ENCODE data around the gene E2F3.

Gene E2F3

DNA sequence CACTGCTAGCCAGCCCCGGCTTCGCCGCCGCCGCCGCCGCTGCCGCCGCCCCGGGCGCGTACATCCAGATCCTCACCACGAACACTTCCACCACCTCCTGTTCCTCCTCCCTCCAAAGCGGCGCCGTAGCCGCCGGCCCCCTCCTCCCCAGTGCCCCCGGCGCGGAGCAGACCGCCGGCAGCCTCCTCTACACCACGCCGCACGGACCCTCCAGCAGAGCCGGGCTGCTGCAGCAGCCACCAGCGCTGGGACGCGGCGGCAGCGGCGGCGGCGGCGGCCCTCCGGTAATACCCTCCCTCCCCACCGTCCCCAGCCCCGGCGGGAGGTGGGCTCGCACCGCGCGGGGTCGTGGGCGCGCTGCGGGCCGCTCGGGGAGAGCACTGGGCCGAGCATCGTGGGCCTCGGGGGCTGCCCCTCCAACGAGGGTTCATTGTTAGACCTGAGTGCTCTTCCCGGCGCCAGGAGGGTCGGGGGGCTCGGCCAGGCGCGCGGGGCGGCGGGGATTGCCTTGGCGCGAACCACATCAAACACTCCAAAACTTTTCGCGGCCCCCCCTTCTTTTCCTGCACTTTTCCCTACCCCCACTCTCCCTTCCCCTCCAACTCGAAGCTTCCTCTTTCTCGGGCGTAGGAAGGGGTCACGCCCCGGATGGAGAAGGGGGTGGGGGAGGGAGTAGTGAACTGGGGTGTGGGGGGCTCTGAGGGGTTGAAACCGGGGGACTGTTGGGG lies 827 bp downstream of the E2F3 start:
- DNase-seq (ENCODE audit: low spot score): peak; percentile 70

DNA sequence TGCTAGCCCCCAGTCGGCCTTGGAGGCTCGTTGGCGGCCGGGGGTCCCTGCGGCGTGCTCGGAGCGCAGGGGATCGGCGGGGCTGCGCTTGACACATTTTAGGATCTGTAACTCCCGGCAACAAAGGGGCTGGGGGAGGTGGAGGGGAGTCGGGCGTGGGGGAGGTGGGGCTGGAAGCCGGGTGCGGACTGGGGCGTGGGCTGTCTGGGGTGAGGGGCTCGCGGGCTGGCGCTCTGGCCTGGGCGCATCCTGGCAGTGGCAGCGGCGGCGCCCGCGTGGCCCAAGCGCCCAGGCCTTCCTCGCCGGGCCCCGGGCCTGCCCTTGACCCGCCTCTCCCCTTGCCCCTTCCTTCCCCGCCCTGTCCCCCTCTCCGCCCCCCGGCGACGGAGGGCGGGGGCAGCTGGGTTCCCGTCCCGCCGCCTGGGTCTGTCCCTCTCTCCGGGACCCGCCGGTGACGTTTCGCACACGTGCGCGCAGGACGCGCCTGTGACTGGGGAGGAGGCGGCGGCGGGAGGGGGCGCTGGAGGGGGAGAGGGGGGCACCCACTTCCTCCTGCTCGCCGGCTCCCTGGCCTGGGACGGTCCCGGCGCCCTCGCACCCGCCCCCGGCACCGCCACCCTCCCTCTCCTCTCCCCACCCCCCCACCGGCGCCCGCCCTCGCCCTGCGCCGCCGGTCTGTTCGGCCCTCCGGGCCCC lies 1.5 kb downstream of the E2F3 start:
- peak; percentile 94 for DNase-seq (ENCODE audit: low spot score)

DNA sequence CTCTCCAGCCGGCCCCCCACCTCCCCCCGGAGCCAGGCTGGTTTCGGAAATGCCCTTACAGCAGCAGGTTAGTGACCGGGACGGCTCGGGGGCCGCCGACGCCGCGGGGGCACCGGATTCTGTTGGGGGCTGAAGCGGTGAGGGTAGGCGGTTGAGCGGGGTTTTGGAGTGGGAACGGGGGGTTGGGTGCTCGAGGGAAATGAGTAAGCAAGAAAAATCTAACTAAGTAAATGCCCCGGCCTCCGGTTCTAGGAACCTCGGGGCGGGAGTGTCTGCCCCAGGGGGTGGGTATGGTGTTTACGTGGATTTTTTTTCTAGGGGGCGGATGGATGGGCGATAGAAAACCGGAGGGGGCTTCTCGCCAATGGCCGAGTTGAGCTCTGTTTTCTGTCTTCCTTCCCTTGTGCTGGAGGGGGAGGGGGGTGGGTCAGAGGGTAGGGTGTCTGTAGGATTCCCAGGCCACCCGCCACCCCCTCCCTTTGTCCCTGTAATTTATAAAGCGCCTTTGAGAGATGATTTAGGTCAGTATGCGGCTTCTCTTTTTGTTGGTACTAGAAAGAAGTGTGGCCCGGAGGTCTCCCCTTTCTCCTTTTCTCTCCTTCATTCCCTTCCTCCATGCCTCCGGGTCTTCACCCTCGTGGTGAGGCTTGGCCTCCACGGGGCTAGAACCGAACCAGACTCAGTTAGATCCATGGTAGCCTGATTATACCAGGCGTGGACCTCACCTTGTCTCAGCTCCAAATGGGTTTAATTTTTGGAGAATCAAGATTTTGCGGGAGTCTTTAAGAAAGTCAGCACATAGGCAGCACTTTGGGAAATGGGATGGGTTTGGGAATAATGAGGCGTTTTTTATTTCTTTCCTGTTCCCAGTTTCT lies 2.3 kb downstream of the E2F3 start:
- peak; percentile 80 for DNase-seq (ENCODE audit: low spot score)

DNA sequence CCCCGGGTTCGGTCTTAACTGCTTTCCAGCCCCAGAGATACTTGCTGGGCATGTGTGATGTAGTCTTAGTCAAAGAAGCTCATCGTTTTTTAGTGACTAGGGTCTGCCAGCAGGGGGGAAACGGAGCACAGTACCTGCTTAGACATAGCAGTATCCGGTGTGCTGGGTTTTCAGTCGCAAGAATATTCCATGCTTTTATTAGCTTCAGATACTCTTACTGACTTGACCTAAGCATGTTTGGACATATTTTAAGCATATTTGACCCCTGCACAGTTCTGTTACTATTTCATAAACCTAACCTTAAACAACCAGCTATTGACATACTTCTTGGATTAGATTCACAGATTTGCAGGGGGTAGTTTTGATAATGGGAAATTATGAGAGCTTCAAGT lies 3.0 kb downstream of the E2F3 start:
- DNase-seq (ENCODE audit: low spot score): peak; percentile 92

DNA sequence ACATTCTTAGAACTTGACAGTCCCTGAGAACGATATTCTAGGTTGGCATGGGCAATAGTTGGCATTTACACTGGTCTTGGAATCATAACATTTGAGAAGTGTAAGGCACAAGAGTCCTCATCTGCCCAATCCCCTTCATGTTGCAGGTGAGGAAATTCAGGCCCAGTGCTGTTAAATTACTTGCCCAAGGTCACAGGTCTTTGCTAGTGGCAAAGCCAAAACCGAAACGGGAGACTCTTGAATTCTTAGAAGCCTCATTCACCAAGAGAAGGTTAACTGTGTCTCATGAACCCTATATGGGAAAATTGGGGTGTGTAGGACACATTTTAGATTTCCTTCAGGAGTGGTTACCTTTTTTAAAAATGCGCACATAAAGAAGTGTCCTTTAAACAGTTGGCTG lies 7.2 kb downstream of the E2F3 start:
- no peak for DNase-seq (ENCODE audit: low spot score)

DNA sequence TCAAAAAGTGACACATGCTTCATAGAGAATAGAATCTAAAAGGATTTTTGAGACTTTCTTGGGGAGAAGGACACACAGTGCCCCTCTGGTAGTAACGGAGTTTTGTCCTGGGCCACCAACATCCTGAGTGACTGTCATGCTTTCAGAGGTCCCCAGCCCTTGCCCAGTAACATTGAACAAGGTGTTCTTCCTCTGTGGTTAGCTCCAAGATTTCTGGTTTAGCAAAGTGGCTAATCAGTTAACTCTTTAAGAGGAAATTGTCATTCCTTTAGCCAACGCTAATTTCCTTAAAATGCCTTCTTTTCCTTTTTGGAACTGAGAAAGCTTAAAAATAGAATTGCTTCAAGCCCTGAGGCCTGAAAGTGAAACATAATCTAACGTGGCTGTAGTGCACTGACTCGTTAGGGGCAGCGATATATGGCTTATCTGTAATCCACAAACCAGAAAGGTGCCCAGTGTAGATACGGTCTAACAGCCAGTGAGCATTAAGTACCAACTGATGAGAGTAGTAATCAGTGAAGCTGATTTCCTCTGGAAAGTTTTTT lies 7.8 kb downstream of the E2F3 start:
- DNase-seq (ENCODE audit: low spot score): peak; percentile 57

DNA sequence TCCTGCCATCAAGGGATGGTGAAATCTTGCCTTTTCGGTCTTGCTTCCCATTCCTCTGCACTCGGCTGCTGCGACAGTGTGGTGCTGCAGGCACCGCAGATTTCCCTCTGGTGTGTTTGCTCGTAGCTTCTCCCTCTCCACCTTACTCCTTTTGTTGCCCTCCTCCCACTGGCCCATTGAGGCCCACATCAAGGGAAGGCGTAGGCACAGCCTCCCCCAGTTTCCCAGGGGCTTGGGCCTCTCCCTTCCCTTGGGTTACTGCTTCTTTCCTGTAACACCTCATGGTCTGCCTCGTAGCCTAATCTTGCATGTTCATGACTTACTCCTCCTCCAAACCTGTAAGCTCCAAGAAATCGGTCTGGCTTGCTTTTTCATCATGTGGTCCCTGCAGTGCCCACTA lies 9.9 kb downstream of the E2F3 start:
- no peak for DNase-seq (ENCODE audit: low spot score)

DNA sequence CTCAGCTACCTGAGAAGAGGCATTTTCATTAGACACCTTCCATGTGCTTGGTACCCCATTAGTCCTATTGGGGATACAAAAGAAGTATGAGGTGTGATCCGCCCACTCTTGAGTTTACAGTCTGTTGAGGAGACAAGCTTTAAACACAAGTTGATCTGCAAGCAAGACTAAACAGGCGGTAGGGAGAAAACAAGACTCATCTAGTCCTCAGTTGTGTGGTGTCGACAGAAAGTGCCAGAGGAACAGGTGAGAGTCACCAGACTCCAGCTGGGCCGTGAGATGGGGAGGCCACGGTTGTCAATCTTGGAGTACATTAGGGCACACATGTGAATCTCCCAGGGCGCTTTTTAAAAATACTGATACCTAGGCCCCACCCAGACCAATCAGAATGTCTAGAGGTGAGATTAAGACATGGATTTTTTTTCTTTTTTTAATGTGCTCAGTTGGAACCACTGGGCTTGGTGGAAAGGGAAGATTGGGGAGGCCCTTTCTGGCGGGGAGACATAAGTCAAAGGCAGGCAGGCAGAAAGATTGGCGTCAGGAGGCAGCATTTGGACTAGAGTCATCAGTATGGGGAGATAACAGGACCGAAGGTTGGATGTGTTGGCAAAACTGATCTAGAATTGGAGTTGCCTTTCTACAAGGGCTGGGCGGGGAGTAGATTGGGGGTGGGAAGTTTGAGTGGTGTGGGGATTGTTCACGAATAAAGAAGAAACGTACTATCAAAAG lies 10.4 kb downstream of the E2F3 start:
- DNase-seq (ENCODE audit: low spot score): no peak

DNA sequence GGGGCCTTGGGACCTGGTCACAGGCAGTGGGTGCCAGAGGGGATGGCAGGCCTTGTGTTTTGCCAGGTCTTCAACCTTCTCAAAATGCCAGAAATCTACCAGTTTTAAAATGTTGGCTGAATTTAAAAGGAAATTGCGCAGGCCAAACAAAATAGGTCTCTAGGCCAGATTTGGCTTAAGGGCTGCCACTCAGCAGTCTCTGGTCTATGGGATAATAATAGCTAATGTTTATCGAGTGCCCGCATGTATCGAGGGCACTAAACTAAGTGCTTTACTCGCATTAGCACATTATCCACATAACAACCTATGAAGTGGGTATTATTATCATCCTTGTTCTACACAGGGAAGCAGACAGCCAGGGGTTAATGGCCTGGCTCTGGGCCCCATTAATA lies 11.0 kb downstream of the E2F3 start:
- DNase-seq (ENCODE audit: low spot score): no peak

DNA sequence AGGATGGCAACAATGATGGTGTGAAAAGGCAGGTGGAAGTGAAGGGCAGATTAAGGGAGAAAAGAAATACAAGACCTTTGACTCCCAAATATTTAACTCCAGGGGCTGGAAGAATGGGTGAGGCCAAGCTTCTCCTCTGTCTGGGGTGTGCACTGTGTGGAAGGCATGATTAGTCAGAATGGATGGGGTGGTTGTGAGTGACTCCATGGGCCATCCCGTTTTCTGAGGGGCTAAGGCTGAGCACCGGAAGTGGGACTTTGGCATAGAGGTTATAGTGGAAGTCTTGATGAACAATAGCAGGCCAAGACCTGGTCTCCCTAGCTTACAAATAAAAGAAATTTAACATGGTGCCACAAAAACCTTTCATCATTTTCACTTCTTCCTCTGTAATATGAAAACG lies 12.1 kb downstream of the E2F3 start:
- no peak for DNase-seq (ENCODE audit: low spot score)

DNA sequence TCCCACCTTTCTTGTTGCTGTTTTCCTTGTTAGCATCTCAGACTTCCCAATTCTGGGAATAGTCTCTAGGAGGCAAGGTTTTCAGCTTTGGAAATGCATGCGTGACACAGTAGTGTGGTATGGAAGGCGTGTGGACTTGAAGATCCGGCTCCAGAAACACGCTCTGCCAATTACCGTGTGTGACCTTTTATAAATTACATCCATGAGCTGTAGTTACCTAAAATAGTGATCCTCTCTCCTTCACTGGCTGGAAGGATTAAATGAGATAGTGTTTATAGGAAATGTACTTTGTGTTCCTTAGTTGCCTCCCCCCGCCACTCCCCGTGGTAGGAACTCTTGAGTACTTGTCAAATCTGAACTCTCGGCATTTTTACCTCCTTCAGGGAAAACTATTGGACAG lies 13.0 kb downstream of the E2F3 start:
- no peak for DNase-seq (ENCODE audit: low spot score)

DNA sequence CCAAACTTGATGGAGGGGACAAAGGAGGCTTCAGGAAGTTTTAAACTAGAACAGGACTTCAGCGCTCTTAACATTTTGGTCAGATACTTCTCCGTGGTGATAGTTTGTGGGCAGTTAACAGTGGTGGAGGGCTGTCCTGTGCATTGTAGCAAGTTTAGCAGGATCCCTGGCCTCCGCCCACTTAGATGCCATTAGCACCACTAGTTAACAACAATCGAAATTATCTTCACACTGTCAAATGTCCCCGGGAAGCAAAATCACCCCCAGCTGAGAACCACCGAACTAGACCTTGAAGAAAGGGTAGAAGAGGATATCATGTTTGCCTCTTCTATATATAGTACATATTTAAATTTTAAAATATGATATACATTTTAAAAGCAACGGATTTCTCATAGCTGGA lies 13.6 kb downstream of the E2F3 start:
- DNase-seq (ENCODE audit: low spot score): no peak

DNA sequence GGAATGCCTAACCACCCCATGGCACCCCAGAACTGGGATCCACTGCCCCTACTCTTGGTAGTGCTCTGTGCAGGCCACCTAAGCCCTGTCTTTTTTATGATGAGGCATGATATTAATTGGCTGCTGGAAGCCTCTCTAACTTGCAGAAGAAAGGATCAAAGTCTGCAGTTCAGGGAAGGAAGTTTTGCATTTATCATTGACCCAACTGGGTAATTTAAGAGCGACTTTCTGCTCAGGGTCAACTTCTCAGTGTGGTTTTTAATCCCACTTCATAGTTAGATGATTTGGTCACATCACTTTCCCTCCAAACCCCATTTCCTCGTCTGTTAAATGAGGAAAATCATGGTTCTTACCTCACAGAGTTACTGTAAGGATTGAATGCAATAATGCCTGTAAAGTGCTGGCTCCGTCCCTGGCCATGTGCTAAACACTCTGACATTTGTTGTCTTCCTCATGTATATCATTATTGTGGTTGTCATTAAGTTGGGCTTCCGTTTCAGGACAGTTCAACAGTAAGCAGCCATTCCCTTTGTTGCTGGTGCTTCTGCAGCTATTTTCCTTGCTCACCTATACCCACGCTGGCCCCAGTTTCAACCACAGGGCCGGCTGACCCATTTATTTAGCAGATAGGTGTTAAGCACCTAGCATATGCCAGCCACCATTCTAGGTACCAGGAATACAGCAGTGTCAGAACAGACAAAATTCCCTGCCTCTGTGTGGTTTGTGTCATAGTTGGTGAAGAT lies 14.2 kb downstream of the E2F3 start:
- DNase-seq (ENCODE audit: low spot score): no peak

DNA sequence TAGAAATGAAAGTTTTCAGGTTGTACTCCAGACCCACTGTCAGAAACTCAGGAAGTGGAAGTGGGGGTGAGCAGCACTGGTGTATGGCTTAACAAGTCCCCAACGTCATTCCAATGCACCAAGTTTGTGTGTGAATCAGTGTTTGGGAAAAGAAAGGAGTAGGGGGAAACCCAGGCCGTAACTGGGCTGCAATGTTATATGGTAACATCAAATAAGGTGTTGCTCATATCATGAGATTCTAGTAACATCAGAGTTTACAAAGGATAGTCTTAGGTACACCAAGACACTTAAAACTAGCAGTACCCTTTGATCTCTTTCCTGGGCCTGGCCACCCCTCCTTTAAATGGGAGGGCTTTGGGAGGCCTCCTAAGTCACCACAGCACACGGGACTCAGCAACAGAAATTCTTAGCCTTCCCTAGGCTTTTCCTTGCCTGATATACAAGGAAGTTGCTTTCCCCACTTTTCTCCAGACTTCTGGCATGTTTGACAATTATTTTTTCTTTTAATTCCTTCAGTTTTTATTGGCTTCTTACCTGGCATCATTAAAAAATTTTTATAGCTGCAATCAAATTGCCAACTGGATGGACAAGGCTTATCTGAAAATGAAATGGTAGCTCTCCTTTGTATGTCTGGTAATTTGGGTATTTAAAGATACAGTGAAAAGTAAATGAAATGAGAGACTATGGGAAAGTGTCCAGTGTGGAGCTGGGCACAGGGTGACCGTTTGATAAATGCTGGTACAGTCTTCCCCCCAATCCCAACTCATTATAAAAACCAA lies 15.1 kb downstream of the E2F3 start:
- DNase-seq (ENCODE audit: low spot score): no peak

DNA sequence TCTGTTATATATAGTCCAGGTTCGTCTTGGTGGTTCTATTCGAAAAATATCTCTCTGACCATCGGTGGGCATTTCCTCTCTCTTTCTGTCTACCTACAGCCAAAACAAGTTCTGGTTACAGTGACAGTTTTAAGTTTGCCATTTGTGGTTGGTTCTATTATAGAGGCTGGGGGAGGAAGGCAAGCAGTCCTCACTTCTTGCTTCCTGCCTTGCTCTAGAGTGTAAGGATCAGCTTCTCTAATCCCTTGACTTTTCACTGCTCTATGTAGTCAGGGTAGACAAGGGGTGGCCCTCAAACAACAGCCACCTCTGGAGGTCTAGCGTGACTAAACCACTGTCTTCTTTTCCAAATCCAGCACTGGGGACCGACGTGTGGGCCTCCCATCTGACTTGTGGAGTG lies 16.1 kb downstream of the E2F3 start:
- no peak for DNase-seq (ENCODE audit: low spot score)

DNA sequence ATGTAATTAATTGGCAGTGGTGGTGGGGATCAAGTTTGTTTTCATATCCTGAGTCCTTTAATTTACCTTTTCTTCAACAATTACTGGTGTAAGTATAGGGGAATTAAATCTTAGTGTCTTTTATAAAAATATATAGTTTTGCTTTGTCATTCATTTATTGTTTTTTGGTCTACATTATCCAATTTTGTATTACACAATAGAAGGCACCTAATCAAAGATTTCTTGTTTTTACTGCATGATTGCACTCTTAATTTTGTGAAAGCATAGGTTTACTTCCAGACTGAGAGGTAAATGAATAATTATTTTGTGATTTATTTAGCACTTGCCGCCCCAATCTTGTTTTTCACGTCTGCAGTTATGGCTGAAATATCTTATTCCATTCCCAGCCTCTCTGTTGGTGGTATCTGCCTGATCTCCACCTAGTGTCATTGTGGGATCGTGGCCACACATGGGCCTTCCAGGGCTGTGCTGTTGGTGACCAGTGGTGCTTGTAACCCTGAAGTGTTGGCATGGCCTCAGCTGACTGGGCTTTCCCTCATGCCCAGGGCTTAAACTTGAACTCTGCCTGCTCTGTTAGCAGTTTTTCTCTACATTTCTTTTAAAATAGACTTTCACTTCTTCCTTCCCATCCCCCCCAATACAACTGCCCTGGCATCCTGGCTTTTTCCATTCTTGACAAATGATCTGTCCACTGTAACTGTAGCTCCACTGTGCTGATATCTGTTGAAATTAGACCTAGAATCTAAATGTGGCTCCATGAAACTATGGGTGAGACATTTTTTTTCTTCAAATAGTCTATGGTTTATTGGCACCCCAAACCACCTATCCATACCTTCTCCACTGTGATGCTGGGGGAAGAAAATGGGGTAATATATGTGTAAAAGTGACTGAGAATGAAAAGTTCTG lies 24.8 kb downstream of the E2F3 start:
- DNase-seq (ENCODE audit: low spot score): no peak

DNA sequence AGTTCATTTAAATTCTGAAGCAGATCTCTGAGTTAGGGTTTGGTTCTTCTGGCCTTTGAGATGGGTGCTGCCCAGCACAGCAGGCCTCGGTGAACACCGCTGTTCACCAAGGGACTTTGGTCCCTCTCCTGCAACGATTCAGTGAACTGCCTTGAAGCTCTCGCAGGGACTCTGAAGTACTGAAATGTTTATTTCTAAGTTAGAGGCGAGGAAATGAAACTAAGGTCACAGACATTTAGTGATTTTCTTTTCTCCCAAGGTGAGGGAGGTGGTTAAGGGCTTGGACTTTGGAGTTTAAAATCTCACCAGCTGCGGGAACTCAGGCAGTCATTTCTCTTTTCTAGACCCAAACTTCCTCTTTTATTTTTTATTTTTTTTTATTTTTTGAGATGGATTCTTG lies 26.2 kb downstream of the E2F3 start:
- DNase-seq (ENCODE audit: low spot score): peak; percentile 14

DNA sequence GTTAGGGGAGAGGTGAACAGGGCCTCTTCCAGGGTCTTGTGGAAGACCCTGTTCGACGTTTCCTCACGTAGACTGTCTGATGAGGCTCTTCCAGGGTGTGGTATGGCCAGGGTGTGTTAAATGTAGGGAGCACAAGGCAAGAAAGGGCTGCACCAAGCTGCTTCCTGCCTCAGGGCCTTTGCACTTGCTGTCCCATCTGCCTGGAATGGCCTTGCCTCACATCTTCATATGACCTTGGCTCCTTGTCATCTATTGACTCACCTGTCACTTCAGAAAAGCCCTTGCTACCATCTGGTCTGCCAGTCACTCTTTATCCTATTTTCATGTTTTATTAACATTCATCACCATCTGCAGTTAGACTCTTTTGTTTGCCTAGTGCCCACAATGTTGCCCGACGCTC lies 31.0 kb downstream of the E2F3 start:
- no peak for DNase-seq (ENCODE audit: low spot score)

DNA sequence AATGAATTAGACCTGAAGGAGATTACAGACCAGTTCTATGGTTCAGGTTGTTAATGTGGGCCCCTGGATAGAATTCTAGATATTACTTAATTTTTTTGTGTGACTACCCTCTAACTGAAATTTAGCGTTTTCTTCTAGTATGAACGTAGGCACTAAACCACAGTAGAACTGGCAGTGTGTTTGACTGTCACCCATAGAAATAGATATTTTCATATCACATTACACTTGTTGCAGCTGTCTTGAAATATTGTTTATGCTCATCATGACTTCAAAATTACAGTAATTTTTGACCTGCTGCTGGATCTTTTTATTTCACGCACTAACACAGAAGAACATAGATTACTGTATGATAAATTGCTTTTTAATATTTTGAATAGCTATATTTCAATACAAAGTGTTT lies 31.6 kb downstream of the E2F3 start:
- DNase-seq (ENCODE audit: low spot score): no peak
